Stomach (tissue), 4 donors: ENCODE data around the gene CPLX4.

Source experiments
- CTCF ChIP-seq, 7 experiments: fragments of 450-650 bp in 4 of 7; fragments of 200-600 bp in 3 of 7; sonication (generic) in 3 of 7; IDR thresholded peaks; one replicate each; pipeline ENCODE4 v1.5.1; 2016 to 2019; ENCODE audit warnings: antibody characterized with exemption in 7 of 7, control low read depth in 2 of 7, mild to moderate bottlenecking in 1 of 7
- EP300 ChIP-seq: sonication (generic); formaldehyde crosslinking; IDR thresholded peaks from one replicate; pipeline ENCODE4 v1.6.1; 2017; ENCODE audit warnings: antibody characterized with exemption
- POLR2A ChIP-seq, 4 donors: fragments of 450-650 bp; IDR thresholded peaks; one replicate each; pipeline ENCODE4 v1.6.1; 2016; ENCODE audit warnings: antibody characterized with exemption in 4 of 4, control low read depth in 2 of 4, mild to moderate bottlenecking in 1 of 4, moderate library complexity in 1 of 4
- POLR2AphosphoS5 ChIP-seq, 3 donors: sonication (generic); formaldehyde crosslinking; IDR thresholded peaks; one replicate each; pipeline ENCODE4 v1.6.1; 2016; ENCODE audit warnings: antibody characterized with exemption in 3 of 3

DNA sequence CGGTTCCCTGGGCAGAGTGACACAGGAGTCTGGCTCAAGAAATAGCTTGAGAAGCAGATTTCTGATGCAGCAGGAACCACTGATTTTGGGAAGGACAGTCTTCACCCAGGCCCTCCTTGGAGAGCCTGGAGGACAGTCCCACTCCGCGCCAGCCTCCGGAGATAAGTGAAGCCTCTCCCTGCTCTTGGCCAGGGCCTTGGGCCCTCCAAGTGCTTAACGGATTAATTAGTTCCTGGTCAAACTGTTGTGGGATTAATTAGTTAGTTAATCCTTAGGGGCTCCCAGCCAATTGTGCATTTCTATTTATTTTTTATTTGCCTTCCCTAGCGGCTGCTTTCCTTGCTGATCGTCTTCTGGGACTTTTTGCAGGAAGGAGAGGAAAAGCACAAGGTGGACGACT is 19.6 kb downstream of the CPLX4 start:
- TF ChIP-seq CTCF (IDR thresholded peaks at IDR 0.05) (no peak), POLR2AphosphoS5 (IDR thresholded peaks at IDR 0.05) (no peak), POLR2A (IDR thresholded peaks at IDR 0.05) (no peak), EP300 (no peak)
